Measurements from ENCODE around the gene SUB1.

The SUB1 gene

DNA sequence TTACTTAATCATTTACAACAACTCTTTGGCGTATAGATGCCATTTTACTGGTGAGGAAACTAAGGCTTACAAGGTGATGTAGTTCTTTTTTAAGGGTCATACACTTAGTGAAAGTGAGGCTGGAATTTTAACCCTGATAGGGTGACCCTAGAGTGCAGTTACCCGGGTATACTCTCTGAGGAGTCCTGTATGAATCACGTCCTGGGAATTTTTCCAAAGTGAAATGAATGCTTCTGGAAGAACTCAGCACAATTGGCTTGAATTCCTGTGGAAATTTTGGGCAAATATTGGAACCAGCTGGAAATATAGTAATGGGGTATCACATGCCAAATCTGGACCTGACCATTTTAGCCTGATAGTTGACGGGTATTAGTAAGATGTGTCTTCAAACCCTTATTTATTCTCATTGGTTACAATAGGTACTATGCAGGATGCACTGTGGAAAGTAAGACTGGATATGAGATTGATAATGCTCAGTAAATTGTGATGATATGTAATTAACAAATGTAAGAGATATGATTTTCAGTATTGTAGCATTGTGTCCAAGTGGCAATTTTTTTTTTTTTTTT, 14.8 kb downstream of the SUB1 start:
- Histone ChIP-seq H3K27me3 (ENCODE audit: insufficient read depth, low read depth, severe bottlenecking) (no peaks in the 10 kb centered on the region), H3K36me3 (peaks cover 63% of the 10 kb centered on the region), H3K9me3 (ENCODE audit: severe bottlenecking) (no peaks in the 10 kb centered on the region), H3K4me3 (ENCODE audit: low read depth, low read length) (no peak overlapping the region), H3K27ac (no peak overlapping the region)
- no peak for DNase-seq
- TF ChIP-seq, protein P1, sequence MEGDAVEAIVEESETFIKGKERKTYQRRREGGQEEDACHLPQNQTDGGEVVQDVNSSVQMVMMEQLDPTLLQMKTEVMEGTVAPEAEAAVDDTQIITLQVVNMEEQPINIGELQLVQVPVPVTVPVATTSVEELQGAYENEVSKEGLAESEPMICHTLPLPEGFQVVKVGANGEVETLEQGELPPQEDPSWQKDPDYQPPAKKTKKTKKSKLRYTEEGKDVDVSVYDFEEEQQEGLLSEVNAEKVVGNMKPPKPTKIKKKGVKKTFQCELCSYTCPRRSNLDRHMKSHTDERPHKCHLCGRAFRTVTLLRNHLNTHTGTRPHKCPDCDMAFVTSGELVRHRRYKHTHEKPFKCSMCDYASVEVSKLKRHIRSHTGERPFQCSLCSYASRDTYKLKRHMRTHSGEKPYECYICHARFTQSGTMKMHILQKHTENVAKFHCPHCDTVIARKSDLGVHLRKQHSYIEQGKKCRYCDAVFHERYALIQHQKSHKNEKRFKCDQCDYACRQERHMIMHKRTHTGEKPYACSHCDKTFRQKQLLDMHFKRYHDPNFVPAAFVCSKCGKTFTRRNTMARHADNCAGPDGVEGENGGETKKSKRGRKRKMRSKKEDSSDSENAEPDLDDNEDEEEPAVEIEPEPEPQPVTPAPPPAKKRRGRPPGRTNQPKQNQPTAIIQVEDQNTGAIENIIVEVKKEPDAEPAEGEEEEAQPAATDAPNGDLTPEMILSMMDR (IDR thresholded peaks at IDR 0.05; ENCODE audit: low read depth, low read length) = no peak

DNA sequence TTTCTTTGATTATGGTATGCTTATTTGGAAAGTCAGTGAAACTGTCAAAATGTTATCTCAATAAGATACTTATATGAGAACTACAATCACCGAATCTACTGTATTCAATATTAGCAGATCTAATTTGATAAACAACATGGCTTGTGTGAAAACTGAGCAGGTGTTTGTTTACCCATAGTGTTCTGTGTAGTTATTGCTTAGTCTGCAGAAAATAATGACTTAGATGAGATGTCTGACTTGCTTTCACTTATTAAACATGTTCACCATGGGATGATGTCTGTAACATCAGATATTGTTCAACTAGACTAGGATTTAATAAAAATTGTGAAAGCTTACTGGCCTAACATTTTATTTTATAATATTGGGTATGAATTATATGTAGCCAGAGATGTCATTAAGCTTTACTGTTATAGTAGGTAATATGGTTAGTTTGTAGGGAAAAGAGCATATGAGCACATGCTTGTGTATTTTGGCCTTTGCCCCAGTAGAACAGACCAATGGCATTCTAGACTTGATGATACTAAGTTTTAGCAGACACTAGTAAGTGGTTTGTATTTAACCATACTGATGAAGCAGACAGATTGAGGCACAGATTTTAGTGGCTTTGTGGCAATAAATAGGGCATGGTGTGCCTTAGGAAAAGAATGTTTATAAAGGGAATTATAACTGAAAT, 16.4 kb downstream of the SUB1 start:
- TF ChIP-seq, protein P1 (IDR thresholded peaks at IDR 0.05; ENCODE audit: low read depth, low read length) = no peak
- Histone ChIP-seq H3K27me3 (ENCODE audit: insufficient read depth, low read depth, severe bottlenecking) (no peaks in the 10 kb centered on the region), H3K9me3 (ENCODE audit: severe bottlenecking) (no peaks in the 10 kb centered on the region), H3K27ac (no peak overlapping the region), H3K4me3 (ENCODE audit: low read depth, low read length) (no peak overlapping the region), H3K36me3 (peaks cover 47% of the 10 kb centered on the region)
- DNase-seq = no peak

DNA sequence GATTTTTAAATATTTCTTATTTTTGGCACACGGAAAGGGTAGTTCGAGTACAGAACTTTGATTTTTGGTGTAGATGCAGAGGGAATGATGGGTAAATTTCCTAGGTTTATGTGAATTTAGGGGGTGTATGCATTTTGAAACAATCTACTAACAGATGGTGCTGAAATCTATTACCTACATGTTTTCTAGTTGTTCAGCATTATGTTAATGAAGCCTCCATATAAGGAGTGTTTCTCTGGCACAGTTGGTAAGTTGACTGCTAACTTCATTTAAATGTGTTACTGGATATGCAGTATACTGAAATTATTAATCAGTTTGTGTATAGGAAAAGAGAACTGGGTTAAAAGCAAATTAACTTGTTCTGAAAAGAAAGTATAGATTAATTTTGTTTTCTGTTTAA, 17.5 kb downstream of the SUB1 start:
- peaks cover 36% of the 10 kb centered on the region for H3K36me3 ChIP-seq

DNA sequence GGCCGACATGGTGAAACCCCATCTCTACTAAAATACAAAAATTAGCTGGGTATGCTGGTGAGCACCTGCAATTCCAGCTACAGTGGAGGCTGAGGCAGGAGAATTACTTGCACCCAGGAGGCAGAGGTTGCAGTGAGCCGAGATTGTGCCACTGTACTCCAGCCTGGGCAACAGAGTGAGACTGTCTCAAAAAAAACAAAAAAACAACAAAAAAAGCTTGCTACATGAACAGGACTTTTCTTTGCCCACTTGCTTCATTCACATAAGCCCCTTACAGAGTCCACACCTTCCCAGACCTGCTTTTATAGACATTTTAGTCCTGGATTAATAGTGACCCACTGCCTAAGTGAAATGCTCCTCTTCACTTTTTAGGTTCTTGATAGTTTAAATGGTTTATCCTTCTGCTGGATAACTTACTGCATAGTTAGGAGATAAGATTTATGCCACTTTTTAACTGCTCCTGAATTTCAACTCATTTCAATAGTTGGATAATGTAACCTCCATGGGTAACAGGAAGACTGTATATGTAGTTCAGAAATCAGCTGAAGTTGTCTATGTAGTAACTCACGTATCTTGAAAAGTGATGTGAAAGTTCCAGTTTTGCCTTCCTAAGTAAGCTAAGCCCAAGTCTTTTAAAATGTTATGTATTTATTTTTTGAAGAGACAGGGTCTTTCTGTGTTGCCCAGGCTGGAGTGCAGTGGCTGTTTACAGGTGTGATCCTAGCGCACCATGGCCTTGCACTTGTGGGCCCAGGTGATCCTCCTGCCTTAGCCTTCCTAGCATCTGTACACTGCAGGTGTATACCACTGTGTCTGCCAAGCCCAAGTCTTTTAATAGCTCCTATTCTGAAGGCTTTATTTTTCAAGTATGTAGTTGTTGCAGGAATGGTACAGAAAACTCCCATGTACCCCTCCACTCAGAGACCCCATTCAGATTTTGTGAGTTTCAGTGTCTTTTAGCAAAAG, 19.7 kb downstream of the SUB1 start:
- TF ChIP-seq, protein P1 (IDR thresholded peaks at IDR 0.05; ENCODE audit: low read depth, low read length) = no peak
- H3K27ac ChIP-seq = no peak overlapping the region
- no peak overlapping the region for H3K4me3 ChIP-seq (ENCODE audit: low read depth, low read length)
- no peaks in the 10 kb centered on the region for H3K27me3 ChIP-seq (ENCODE audit: insufficient read depth, low read depth, severe bottlenecking)
- DNase-seq = no peak
- no peaks in the 10 kb centered on the region for H3K9me3 ChIP-seq (ENCODE audit: severe bottlenecking)
- peaks cover 14% of the 10 kb centered on the region for H3K36me3 ChIP-seq

More for the DNA sequence above, 17.5 kb downstream of the SUB1 start:
- H3K27ac ChIP-seq = no peak overlapping the region
- no peaks in the 10 kb centered on the region for H3K27me3 ChIP-seq (ENCODE audit: insufficient read depth, low read depth, severe bottlenecking)
- H3K9me3 ChIP-seq (ENCODE audit: severe bottlenecking) = no peaks in the 10 kb centered on the region
- no peak for DNase-seq
- TF ChIP-seq, protein P1 (IDR thresholded peaks at IDR 0.05; ENCODE audit: low read depth, low read length) = no peak
- H3K4me3 ChIP-seq (ENCODE audit: low read depth, low read length) = no peak overlapping the region

DNA sequence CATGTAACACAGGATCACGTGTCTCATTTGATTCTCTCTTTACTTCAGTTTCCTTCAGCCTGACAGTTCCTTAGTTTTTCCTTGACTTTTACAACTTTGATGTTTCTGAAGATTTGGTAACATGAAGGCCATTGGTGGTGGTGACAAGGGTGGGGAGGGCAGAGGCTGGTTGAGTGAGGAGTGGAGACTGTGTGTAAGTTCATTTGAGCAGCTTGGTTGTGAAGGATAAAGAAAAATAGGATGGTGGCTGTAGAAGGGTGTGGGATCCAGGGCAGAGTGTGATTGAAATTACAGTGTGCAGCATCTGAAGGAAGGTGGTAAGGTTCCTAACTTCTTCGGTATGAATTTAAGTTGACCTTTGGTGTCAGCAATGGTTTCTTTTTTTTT, 20.4 kb downstream of the SUB1 start:
- TF ChIP-seq, protein P1 (IDR thresholded peaks at IDR 0.05; ENCODE audit: low read depth, low read length) = no peak
- Histone ChIP-seq H3K27ac (no peak overlapping the region), H3K9me3 (ENCODE audit: severe bottlenecking) (no peaks in the 10 kb centered on the region), H3K4me3 (ENCODE audit: low read depth, low read length) (no peak overlapping the region), H3K27me3 (ENCODE audit: insufficient read depth, low read depth, severe bottlenecking) (no peaks in the 10 kb centered on the region), H3K36me3 (peaks cover 7% of the 10 kb centered on the region)
- no peak for DNase-seq

All from WERI-Rb-1 (cell line).